ENCODE results near the gene EHD4.

DNA sequence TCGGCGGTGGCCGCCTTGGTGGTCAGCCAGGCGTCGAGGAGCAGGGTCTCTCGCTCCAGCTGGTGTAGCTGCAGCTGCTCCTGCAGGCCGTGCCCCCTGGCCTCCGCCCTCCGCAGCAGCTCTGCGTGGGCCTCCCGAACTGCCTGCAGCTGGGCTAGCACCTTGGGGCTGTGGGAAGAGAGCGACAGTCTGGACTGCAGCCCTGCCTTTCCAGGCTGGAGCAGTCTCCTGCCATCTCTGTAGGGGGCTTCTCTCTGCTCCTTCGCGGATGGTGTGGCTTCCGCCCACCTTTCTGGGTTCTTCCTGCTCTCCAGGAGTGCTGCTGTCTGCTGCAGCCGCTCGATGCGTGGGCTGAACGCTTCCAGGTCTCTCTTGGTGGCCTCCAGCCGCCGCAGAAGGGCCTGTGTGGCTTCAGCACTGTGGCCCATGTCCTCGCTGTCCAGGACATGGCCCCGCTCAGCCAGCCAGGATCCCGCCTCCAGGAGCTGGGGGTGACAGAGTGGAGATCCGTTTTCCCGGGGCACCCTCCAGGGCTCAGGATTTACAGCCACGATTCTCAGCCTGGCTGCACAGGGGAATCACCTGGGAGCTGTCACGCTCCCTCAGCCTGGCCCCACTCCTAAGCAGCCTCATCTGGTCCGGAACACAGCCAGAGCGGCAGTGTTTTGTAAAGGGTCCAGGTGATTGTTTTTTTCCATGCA, 116.9 kb downstream of the EHD4 start:
- TF ChIP-seq POLR2A (IDR thresholded peaks at IDR 0.05; ENCODE audit: low read depth, low read length) (no peak), TAF1 (IDR thresholded peaks at IDR 0.05; ENCODE audit: borderline replicate concordance, low read depth, low read length) (no peak), POLR2AphosphoS5 (IDR thresholded peaks at IDR 0.05; ENCODE audit: low read depth, low read length) (no peak)

Data from GM12892 (cell line).